NCI-H2227 (cell line): ENCODE measurements around the gene NID2.

ENCODE experiments used
- DNase-seq: peaks from one replicate; lab custom pipeline; 2025; ENCODE audit not compliant: unreplicated experiment; lab: John Stamatoyannopoulos, UW

NID2 gene

GRCh38 chr14:51960866-51961265 lies 108.0 kb downstream of the NID2 start:
- DNase-seq, result no peak

- DNase-seq, result no peak
Observed at GRCh38 chr14:51959928-51960327, 108.9 kb downstream of the NID2 start.

GRCh38 chr14:51957950-51958349 lies 110.9 kb downstream of the NID2 start:
- no peak for DNase-seq
